ENCODE results near the gene BYSL.

Gene BYSL

DNA sequence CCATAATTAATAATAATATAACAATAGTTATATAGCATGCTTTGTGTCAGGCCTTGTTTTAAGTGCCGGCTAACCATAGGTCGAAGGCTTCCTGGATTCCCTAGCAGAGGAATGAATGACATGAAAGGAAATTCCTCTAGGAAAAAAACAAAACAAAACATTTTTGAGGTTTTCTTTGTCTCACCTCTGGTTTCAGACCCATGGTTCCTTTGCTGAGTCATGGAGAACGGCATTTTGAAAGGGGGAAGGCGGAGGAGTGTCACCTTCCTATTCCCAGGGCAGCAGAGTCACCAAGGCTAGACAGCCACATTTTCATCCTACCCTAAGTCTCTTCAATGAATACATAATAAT, 45.6 kb downstream of the BYSL start:
- no peaks in the 10 kb centered on the region for H3K27me3 Mint-ChIP-seq
- peak; percentile 19 for DNase-seq
- H3K4me1 Mint-ChIP-seq (ENCODE audit: low read depth) = peaks cover 88% of the 10 kb centered on the region
- H3K27ac Mint-ChIP-seq = peak overlapping the region; percentile 97
- peaks cover 24% of the 10 kb centered on the region for H3K36me3 Mint-ChIP-seq (ENCODE audit: low read depth)
- H3K9me3 Mint-ChIP-seq = peaks cover 2% of the 10 kb centered on the region
- peak overlapping the region; percentile 4 for H3K4me3 Mint-ChIP-seq

DNA sequence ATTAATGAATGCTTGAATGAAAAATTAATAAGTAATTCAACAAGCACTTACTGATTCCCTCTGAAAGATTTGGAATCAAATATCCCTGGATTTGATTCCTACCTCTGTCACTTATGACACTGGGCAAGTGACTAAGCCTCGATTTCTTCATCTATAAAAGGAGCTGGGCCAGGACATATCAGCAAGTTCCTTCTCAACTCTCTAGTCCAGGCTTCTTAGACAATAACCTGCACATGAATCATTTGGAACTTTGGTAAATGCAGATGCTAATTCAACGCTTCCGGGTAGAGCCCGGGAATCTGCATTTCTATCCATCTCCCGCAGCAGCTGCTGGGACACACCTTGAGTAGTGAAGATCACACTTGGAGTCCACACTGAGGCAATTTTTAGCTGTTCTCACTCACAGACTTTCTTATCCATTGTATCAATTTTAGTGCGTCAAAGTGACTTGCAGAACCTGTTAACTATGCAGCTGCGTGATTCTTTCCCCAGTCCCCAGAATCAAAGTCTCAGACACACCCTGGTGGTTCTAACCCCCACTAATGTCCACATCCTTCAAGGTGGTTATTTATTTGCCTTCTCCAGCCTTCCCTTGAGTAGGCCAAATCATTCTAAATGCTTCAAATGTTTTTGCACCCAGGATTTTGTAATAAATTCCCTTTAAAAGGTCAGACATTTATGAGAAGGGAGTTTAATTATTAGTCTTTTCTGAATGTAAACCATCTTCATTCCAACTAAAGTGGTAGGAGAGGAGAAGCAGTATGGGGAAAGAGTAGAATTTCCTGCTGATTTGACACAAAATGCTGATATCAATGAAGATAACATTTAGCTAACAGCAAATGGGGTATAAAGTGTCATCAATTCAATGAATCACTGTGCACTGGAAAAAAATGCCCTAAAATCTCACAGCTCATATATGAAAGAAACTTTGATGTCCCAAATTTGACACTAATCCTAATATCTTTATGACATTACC, 46.3 kb downstream of the BYSL start:
- DNase-seq = peak; percentile 32
- peak overlapping the region; percentile 97 for H3K27ac Mint-ChIP-seq
- H3K9me3 Mint-ChIP-seq = peaks cover 2% of the 10 kb centered on the region
- H3K4me1 Mint-ChIP-seq (ENCODE audit: low read depth) = peaks cover 90% of the 10 kb centered on the region
- H3K27me3 Mint-ChIP-seq = no peaks in the 10 kb centered on the region
- peaks cover 24% of the 10 kb centered on the region for H3K36me3 Mint-ChIP-seq (ENCODE audit: low read depth)
- H3K4me3 Mint-ChIP-seq = peak overlapping the region; percentile 34

DNA sequence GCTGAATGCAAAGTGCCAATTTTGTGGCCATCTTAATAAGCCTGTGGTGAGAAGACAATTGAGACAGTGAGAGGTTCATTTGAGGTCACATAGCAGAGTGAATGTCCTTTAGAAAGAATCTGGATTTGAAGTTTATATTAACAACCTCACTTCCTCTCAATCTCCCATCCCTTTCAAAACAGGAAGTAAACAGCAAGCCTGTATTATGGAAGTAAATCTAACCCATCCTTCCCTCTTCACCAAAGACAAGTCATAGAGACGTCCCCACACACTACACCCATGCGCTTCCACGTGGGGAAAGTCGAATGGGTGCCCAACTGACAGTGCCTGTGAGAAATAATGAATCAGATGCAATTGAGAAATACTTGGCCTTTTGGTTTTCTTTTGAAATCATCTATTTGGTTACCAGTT, 49.1 kb downstream of the BYSL start:
- Mint-ChIP-seq H3K27me3 (no peaks in the 10 kb centered on the region), H3K36me3 (ENCODE audit: low read depth) (peaks cover 21% of the 10 kb centered on the region), H3K4me3 (peak overlapping the region; percentile 66), H3K4me1 (ENCODE audit: low read depth) (peaks cover 91% of the 10 kb centered on the region), H3K9me3 (no peaks in the 10 kb centered on the region), H3K27ac (peak overlapping the region; percentile 98)
- peak; percentile 72 for DNase-seq

GRCh38 chr6:41972826-41973225, 51.5 kb downstream of the BYSL start:
- no peak overlapping the region for H3K4me3 Mint-ChIP-seq
- DNase-seq = peak; percentile 16
- peaks cover 91% of the 10 kb centered on the region for H3K4me1 Mint-ChIP-seq (ENCODE audit: low read depth)
- no peaks in the 10 kb centered on the region for H3K9me3 Mint-ChIP-seq
- peak overlapping the region; percentile 92 for H3K27ac Mint-ChIP-seq
- H3K27me3 Mint-ChIP-seq = no peaks in the 10 kb centered on the region
- peaks cover 27% of the 10 kb centered on the region for H3K36me3 Mint-ChIP-seq (ENCODE audit: low read depth)

GRCh38 chr6:41974281-41974825, 53.1 kb downstream of the BYSL start:
- no peak overlapping the region for H3K4me3 Mint-ChIP-seq
- peaks cover 27% of the 10 kb centered on the region for H3K36me3 Mint-ChIP-seq (ENCODE audit: low read depth)
- H3K4me1 Mint-ChIP-seq (ENCODE audit: low read depth) = peaks cover 86% of the 10 kb centered on the region
- H3K27me3 Mint-ChIP-seq = no peaks in the 10 kb centered on the region
- H3K9me3 Mint-ChIP-seq = no peaks in the 10 kb centered on the region
- peak; percentile 25 for DNase-seq
- peak overlapping the region; percentile 98 for H3K27ac Mint-ChIP-seq

DNA sequence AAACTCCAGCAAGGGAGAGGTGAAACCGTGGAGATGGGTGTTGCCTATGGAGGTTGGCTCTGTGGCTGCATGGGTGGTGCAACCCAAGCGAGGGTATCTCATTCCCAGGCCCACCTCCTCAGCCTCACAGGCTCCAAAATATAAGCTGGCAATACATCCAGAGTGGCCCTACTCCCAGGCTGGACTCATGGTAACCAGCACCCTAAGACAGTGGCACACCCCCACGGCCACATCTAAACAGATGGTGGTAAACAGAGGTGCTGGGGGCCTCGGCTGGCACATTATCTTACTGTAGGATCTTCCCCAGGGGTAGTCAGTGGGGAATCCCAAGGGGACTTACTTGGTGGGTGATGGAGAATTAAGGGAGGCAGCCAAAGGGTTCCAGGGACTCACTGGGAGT, 54.0 kb downstream of the BYSL start:
- no peaks in the 10 kb centered on the region for H3K27me3 Mint-ChIP-seq
- H3K9me3 Mint-ChIP-seq = no peaks in the 10 kb centered on the region
- peak overlapping the region; percentile 98 for H3K27ac Mint-ChIP-seq
- peaks cover 25% of the 10 kb centered on the region for H3K36me3 Mint-ChIP-seq (ENCODE audit: low read depth)
- DNase-seq = peak; percentile 43
- H3K4me3 Mint-ChIP-seq = peak overlapping the region; percentile 68
- H3K4me1 Mint-ChIP-seq (ENCODE audit: low read depth) = peaks cover 87% of the 10 kb centered on the region

- Mint-ChIP-seq H3K4me3 (peak overlapping the region; percentile 68), H3K27ac (peak overlapping the region; percentile 98), H3K27me3 (no peaks in the 10 kb centered on the region), H3K9me3 (no peaks in the 10 kb centered on the region), H3K4me1 (ENCODE audit: low read depth) (peaks cover 80% of the 10 kb centered on the region), H3K36me3 (ENCODE audit: low read depth) (peaks cover 19% of the 10 kb centered on the region)
- peak; percentile 52 for DNase-seq
These were observed 55.6 kb downstream of the BYSL start for GRCh38 chr6:41976794-41977484.
